Stimulated activated naive B cell treated with anti-CD40 and anti-IgM and Interleukin-4, amounts not matched to agents 10 μg/mL and 1 μg/mL and 100 μg/mL, for 72 hours (primary cell): ENCODE measurements around the gene METTL4.
A peak's percentile ranks its signal among the peaks of the same experiment; 100 is the strongest.
"Not testable (repeated sequence)": the region's sequence is repeated elsewhere in the genome, so short reads cannot be mapped to it uniquely, and the experiment has no call there.

Source experiments
- ATAC-seq, 2 donors: fragments of 150-1000 bp; cut with Tn5 transposase; replicated peaks; 2 replicates each; pipeline ENCODE4 v1.10.0; 2021; ENCODE audit warnings: moderate library complexity in 1 of 2
- DNase-seq: peaks from one replicate; pipeline ENCODE4 v3.0.0; 2021
- H3K27ac Mint-ChIP-seq: one replicate; pipeline ENCODE4 v1.8.0; 2022; ENCODE audit warnings: mild to moderate bottlenecking, mixed read lengths
- H3K27me3 Mint-ChIP-seq, 2 donors: one replicate each; pipeline ENCODE4 v1.8.0; 2022; ENCODE audit warnings: mixed read lengths in 2 of 2
- H3K36me3 Mint-ChIP-seq, 2 donors: one replicate each; pipeline ENCODE4 v1.8.0; 2022; ENCODE audit warnings: mixed read lengths in 2 of 2, mild to moderate bottlenecking in 1 of 2
- H3K4me1 Mint-ChIP-seq, 2 donors: one replicate each; pipeline ENCODE4 v1.8.0; 2022; ENCODE audit warnings: mixed read lengths in 2 of 2, mild to moderate bottlenecking in 1 of 2
- H3K4me3 Mint-ChIP-seq, 2 donors: one replicate each; pipeline ENCODE4 v1.8.0; 2022; ENCODE audit warnings: mild to moderate bottlenecking in 2 of 2, mixed read lengths in 2 of 2, moderate library complexity in 1 of 2
- H3K9me3 Mint-ChIP-seq, 2 donors: one replicate each; pipeline ENCODE4 v1.8.0; 2022; ENCODE audit warnings: mixed read lengths in 2 of 2, mild to moderate bottlenecking in 1 of 2

Gene METTL4

DNA sequence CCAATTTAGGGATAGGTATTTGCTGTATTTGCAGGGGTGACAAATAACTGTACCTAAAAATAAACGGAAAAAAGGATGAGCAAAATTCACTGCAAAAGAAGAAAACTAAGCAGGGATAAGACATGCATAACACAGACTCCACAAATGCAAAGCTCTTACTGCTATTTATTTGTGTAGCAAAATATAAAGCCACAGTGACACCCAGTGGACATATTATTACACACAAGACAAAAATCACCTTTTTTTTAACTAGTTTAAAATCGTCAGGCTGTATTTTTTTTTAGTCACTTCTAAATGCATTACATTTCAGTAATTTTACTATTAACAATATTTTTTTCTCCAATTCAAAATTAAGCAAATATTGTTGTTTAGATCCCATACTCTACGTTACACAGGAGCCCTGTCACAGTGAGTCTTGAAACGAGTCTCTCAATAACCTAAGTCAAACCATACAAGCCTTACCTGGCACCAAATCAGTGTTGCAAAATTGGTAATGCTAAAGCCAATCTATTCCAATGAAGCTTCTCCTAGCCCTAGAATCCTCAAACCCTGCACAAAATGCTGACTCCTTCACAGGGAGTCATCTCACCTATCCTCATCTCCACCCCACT, 23.7 kb downstream of the METTL4 start:
- Mint-ChIP-seq H3K4me1 (peaks cover 3 to 19% of the 10 kb centered on the region in 2 donors), H3K9me3 (no peaks in the 10 kb centered on the region), H3K36me3 (peaks cover 15 to 23% of the 10 kb centered on the region in 2 donors), H3K4me3 (no peak overlapping the region), H3K27me3 (no peaks in the 10 kb centered on the region), H3K27ac (no peak overlapping the region)
- DNase-seq = no peak
- ATAC-seq = peak in 1 of 2 donors; percentile 38

DNA sequence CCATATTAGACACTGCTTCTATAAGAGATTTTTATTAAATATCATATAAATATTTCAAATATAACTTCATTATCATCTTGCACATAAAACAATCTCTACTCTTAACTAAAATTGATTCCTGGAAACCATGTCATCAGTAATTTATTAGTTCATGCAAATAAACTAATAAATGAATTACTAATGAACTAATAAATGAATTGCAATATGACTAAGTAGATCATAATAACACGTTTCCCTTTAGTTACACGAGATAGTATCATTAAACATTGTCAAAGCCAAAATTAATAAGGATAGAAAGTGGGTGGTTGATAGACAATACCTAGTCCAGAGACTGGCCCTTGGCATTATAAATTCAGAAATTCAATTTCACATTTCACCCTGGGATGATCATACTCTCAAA, 26.1 kb downstream of the METTL4 start:
- DNase-seq (no peak), ATAC-seq (no peak)
- Mint-ChIP-seq H3K4me3 (no peak overlapping the region), H3K36me3 (peaks cover 5 to 13% of the 10 kb centered on the region in 2 donors), H3K27me3 (no peaks in the 10 kb centered on the region), H3K9me3 (no peaks in the 10 kb centered on the region), H3K27ac (no peak overlapping the region), H3K4me1 (peaks cover 3 to 19% of the 10 kb centered on the region in 2 donors)

DNA sequence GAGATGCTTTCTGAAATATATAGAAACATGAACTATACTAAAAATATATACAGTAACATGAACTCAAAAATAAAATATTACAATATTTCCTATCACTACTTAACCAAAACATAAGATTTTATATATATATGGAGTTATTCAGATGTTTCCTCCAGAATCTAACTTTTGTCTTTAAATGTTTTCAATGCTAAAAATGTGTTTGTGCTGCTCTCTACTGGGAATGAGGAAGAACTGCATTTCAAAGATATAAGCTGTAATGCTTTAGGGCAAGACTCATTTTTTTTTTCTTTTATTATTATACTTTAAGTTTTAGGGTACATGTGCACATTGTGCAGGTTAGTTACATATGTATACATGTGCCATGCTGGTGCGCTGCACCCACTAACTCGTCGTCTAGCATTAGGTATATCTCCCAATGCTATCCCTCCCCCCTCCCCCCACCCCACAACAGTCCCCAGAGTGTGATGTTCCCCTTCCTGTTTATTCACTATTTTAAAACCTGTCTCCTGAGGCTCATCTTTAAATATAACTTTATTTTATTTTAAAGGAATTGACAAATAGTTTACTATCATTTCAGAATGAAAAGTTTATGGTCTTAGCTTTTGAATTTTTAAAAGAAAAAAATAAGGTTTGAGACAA, 29.3 kb downstream of the METTL4 start:
- DNase-seq, H3K4me1 Mint-ChIP-seq: not testable (repeated sequence)

DNA sequence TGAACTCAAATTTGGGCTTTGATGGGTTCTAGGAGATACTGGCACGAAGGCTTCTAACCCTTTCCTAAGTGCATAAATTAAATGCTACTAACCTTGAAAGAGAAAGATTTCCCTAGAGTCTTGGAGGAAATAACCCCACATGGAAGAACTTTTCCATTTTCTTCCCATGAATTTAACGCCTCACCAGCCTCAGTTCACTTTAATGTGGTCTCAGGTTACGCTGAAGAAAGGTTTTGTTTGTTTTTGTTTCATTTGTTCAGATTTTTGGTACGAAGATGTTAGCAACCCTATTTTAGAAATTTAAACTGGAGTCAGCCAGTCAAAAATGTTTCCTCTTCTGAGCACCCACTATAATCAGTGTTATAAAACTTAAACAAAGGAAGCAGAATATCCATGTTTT, 30.7 kb downstream of the METTL4 start:
- ATAC-seq (no peak), DNase-seq (no peak)
- Mint-ChIP-seq H3K4me3 (no peak overlapping the region), H3K27me3 (no peaks in the 10 kb centered on the region), H3K36me3 (peaks cover under 1 to 2% of the 10 kb centered on the region in 2 donors), H3K4me1 (peaks cover 3 to 6% of the 10 kb centered on the region in 2 donors), H3K9me3 (no peaks in the 10 kb centered on the region), H3K27ac (no peak overlapping the region)

More for the DNA sequence above, 29.3 kb downstream of the METTL4 start:
- not testable (repeated sequence) for H3K27me3 Mint-ChIP-seq, H3K36me3 Mint-ChIP-seq, H3K9me3 Mint-ChIP-seq, H3K27ac Mint-ChIP-seq, H3K4me3 Mint-ChIP-seq
- ATAC-seq = peak in 1 of 2 donors; percentile 46

DNA sequence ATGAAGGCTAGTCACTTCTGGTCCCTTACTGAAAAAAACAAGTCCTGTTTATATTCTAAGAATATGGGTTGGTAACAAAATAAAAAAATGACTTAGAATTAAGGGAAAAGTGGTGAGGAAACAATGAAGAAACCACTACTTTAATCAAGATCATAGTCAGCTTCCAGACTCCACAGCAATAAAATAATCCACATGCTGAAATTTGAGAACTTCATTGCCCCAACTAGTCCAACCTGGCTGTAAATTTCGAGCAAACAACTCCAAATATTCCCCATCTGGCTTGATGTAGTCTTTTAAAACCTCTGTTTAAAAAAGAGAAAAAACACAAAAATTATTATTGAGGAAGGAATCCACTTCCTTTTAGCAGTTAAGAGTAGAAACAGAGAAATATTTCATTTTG, 32.5 kb downstream of the METTL4 start:
- Mint-ChIP-seq H3K4me1 (peaks cover 20 to 22% of the 10 kb centered on the region in 2 donors), H3K4me3 (no peak overlapping the region), H3K36me3 (peaks cover 4 to 10% of the 10 kb centered on the region in 2 donors), H3K27me3 (no peaks in the 10 kb centered on the region), H3K9me3 (no peaks in the 10 kb centered on the region), H3K27ac (no peak overlapping the region)
- DNase-seq (no peak), ATAC-seq (no peak)

DNA sequence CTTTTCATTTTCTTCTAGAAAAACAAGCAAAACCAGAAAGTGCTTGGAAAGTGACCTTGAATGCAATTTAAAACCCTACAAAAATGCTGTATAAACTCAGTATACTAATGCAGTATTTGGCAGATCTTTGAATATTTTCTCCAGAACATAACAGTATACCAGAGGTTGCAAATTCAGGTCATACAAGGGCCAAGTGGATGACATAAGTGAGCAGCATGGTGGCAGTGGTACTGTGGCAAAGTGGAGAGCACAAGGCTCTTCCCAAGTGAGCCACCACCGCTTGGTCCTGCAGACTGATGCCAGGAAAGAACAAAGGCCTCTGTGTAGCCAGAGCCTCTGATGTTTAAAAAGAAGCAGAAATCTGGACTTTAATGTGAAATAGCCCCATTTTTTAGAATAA, 33.1 kb downstream of the METTL4 start:
- peaks cover 2 to 10% of the 10 kb centered on the region in 2 donors for H3K36me3 Mint-ChIP-seq
- ATAC-seq = no peak
- no peak overlapping the region for H3K27ac Mint-ChIP-seq
- peaks cover 22 to 25% of the 10 kb centered on the region in 2 donors for H3K4me1 Mint-ChIP-seq
- H3K4me3 Mint-ChIP-seq = no peak overlapping the region
- no peak for DNase-seq
- H3K27me3 Mint-ChIP-seq = no peaks in the 10 kb centered on the region
- H3K9me3 Mint-ChIP-seq = no peaks in the 10 kb centered on the region

DNA sequence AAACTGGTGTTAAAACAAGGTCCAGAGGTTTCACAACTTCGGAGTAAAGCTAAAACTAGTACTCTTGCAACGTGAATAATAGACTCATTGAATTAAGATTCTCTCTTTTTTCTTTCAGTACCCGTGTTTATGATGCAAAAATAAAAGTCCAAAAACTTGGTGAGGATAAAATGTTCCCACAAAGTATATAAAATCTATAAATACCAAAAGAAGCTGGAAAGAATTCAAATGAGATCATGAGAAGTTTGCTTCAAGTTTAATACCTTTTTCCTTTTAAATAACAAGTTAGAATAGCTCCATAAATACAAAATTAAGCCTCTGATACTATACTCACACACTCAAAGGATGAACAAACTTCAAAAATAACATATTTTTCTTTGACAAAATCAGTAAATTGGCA, 34.0 kb downstream of the METTL4 start:
- Mint-ChIP-seq H3K4me1 (peaks cover 22 to 25% of the 10 kb centered on the region in 2 donors), H3K4me3 (no peak overlapping the region), H3K36me3 (peaks cover 7 to 18% of the 10 kb centered on the region in 2 donors), H3K27ac (no peak overlapping the region), H3K9me3 (no peaks in the 10 kb centered on the region), H3K27me3 (no peaks in the 10 kb centered on the region)
- ATAC-seq = no peak
- DNase-seq = no peak

DNA sequence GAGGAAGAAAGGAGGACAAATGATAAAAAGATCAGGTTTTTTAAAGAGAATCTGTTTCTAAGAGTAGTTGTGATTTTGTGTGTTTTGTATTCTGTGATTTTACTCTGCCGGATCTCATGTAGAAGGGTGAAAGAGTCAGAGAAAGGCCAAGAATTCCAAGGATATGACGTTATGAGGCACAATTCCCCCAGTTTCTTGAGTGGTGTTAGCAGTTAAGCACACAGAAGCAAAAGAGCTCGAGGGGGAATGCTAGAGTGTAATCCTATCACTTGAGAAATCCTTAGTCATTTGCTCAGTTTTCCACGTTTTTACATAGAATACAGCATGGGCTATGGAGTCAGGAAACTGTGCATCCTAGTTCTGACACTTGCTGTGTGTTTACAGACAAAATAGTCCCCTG, 34.8 kb downstream of the METTL4 start:
- ATAC-seq (no peak), DNase-seq (no peak)
- H3K9me3 Mint-ChIP-seq = no peaks in the 10 kb centered on the region
- H3K36me3 Mint-ChIP-seq = peaks cover 14 to 24% of the 10 kb centered on the region in 2 donors
- no peak overlapping the region for H3K4me3 Mint-ChIP-seq
- H3K4me1 Mint-ChIP-seq = peaks cover 22 to 25% of the 10 kb centered on the region in 2 donors
- H3K27ac Mint-ChIP-seq = no peak overlapping the region
- no peaks in the 10 kb centered on the region for H3K27me3 Mint-ChIP-seq

DNA sequence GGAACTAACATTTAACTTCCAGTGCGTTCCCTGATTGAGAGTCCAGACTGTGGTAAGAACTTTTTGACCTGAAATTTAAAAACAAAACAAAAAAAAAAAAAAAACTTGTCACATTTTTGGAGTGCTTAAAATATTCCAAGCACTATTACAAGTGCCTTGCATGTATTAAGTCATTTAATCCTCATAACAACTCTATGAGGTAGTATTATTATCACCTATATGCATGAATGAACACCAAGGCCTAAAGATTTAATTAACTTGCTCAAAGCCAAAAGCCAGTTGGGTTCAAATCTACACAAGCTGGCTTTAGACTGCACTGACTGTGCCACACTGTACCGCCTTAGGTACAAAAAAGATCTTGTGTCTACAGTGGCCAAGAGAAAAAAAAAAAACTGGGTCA, 35.2 kb downstream of the METTL4 start:
- DNase-seq (no peak), ATAC-seq (no peak)
- Mint-ChIP-seq H3K27ac (no peak overlapping the region), H3K36me3 (peaks cover 14 to 24% of the 10 kb centered on the region in 2 donors), H3K27me3 (no peaks in the 10 kb centered on the region), H3K4me3 (no peak overlapping the region), H3K4me1 (peaks cover 22 to 25% of the 10 kb centered on the region in 2 donors), H3K9me3 (no peaks in the 10 kb centered on the region)

DNA sequence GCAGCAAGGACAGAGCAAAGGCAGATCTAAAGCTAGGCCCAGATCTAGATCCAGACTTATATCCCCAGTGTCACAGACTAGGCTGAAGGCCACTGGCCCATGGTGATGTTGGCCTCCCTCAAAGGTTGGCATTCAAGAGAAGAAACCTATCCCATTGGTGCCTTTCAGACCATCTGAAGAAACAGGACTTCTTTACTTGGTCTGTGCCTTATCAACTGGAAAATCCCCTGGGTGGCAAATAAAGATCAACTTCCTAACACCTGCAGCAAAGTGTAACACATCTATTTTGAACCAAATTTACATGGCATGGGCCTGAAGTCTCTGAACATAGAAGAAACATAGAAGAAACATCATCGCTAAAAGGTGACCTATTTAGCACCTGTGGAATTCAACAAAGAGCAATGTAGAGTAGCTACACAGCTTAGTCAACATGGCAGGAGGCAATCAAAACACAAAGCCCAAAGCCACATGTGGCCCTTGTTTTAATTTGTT, 35.8 kb downstream of the METTL4 start:
- no peaks in the 10 kb centered on the region for H3K27me3 Mint-ChIP-seq
- peaks cover 14 to 24% of the 10 kb centered on the region in 2 donors for H3K36me3 Mint-ChIP-seq
- ATAC-seq (peak; percentile 65 to 72), DNase-seq (no peak)
- no peaks in the 10 kb centered on the region for H3K9me3 Mint-ChIP-seq
- H3K4me3 Mint-ChIP-seq = peak overlapping the region in 1 of 2 donors; percentile 16
- H3K27ac Mint-ChIP-seq = peak overlapping the region; percentile 72
- peaks cover 22 to 25% of the 10 kb centered on the region in 2 donors for H3K4me1 Mint-ChIP-seq

DNA sequence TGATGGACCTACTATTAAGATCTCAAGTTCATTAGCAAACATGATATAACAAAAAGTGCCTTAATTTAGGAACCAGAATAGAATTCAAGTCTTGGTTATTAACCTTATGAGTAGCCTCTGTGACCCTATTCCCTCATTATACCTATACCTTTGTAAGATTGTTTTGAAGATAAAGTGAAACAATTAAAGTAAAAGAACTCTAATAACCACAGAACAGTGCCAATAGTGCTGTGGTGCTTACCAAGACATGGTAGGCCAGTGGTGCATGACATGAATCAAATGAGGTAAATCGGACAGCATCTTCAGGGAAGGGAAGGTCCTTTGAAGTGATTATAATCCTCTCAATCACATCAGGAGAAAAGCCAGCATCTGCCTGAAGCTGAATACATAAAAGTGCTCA, 36.4 kb downstream of the METTL4 start:
- no peak overlapping the region for H3K4me3 Mint-ChIP-seq
- DNase-seq (no peak), ATAC-seq (peak; percentile 62 to 84)
- H3K4me1 Mint-ChIP-seq = peaks cover 22 to 25% of the 10 kb centered on the region in 2 donors
- no peaks in the 10 kb centered on the region for H3K27me3 Mint-ChIP-seq
- H3K27ac Mint-ChIP-seq = peak overlapping the region; percentile 72
- H3K9me3 Mint-ChIP-seq = no peaks in the 10 kb centered on the region
- peaks cover 16 to 24% of the 10 kb centered on the region in 2 donors for H3K36me3 Mint-ChIP-seq

DNA sequence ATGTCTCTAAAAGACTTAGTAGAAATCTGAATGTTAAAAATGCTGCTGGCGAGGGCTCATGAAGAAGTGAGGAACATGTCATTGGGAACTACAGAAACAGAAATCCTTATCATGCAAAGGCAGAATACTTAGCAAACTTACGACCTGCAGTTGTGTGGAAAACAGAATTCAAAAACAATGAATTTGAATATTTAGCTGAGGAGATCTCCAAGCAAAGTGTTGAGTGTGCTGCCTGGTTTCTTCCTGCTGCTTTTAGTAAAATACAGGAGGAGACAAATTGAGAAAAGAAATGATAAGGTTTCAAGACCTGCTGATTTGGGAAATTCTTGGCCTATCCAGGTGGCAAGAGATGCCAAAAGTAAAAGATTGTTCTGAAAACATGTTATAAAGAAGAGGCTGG, 38.5 kb downstream of the METTL4 start:
- Mint-ChIP-seq H3K27ac (no peak overlapping the region), H3K4me1 (peaks cover 22 to 25% of the 10 kb centered on the region in 2 donors), H3K9me3 (no peaks in the 10 kb centered on the region), H3K36me3 (peaks cover 20 to 28% of the 10 kb centered on the region in 2 donors), H3K27me3 (no peaks in the 10 kb centered on the region), H3K4me3 (no peak overlapping the region)
- ATAC-seq = no peak
- DNase-seq = no peak

DNA sequence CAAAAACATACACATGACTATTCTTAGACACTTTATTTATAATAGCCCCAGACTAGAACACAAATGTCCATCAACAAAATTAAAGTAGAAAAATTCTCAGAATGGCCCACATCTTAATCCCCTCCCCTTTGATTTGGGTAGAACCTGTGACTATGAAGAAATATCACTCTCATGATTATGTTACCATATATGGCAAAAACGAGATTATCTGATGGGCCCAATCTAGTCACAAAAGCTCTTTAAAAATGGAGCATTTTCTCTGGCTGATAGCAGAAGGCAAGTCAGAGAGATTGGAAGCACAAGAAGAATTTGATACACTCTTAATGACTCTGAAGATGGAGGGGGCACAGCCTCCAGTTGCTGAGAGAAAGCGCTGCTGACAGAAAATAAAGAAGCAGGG, 39.6 kb downstream of the METTL4 start:
- no peaks in the 10 kb centered on the region for H3K9me3 Mint-ChIP-seq
- peaks cover 22 to 25% of the 10 kb centered on the region in 2 donors for H3K4me1 Mint-ChIP-seq
- H3K36me3 Mint-ChIP-seq = peaks cover 20 to 28% of the 10 kb centered on the region in 2 donors
- H3K4me3 Mint-ChIP-seq = no peak overlapping the region
- DNase-seq (no peak), ATAC-seq (no peak)
- no peaks in the 10 kb centered on the region for H3K27me3 Mint-ChIP-seq
- H3K27ac Mint-ChIP-seq = no peak overlapping the region

DNA sequence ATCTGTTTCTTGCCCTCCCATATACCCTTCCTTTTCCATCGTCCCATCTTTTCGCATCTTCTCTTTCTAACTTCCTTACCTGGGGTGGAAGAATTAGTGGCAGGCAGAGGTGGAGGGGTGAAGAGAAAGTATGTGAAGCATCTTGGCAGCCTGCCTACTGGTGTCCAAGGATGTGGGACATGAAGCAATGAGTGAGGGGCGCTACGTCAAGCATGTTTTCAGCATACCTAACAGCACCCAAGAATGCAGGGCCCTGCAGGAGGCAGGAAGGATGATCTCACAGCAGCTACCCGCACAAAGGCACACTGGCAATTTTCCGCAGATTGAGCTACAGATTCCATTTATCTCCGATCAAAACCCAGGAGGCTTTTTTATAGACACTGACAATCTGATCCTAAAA, 42.2 kb downstream of the METTL4 start:
- Mint-ChIP-seq H3K36me3 (peaks cover 18 to 21% of the 10 kb centered on the region in 2 donors), H3K27ac (no peak overlapping the region), H3K4me3 (no peak overlapping the region), H3K27me3 (no peaks in the 10 kb centered on the region), H3K9me3 (no peaks in the 10 kb centered on the region), H3K4me1 (peaks cover 2 to 8% of the 10 kb centered on the region in 2 donors)
- DNase-seq (no peak), ATAC-seq (no peak)

DNA sequence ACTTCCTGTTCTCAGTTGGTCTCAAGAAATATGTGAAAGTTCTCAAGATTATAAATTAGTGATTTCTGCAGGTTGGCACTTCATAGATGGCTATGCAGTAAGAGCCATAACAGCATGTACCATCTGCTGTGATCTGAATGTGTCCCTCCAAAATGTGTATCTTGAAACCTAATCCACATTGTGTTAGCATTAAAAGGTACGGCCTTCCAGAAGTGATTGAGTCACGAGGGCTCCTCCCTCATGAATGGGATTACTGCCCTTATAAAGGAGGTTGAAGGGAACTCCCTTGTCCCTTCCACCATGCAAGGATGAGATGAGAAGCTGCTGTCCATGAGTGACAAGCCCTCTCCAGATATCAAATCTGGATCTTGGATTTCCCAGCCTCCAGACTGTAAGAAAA, 45.0 kb downstream of the METTL4 start:
- ATAC-seq (no peak), DNase-seq (no peak)
- Mint-ChIP-seq H3K27ac (no peak overlapping the region), H3K4me1 (peaks cover 5 to 13% of the 10 kb centered on the region in 2 donors), H3K4me3 (no peak overlapping the region), H3K36me3 (peaks cover 4 to 6% of the 10 kb centered on the region in 2 donors), H3K9me3 (no peaks in the 10 kb centered on the region), H3K27me3 (peaks cover 5 to 10% of the 10 kb centered on the region in 2 donors)
